RWPE1 (cell line): ENCODE results near the gene RAB1B.
"Not testable (repeated sequence)": the region's sequence is repeated elsewhere in the genome, so short reads cannot be mapped to it uniquely, and the experiment has no call there.

Experiments used
- CTCF ChIA-PET: fragments of 350-600 bp; sonication (Branson Sonifier 250); formaldehyde crosslinking; extraction: SDS; loops from one replicate; lab custom pipeline; 2021; lab: Yijun Ruan, JAX
- POLR2A ChIA-PET: fragments of 400-600 bp; formaldehyde crosslinking; extraction: SDS; loops from one replicate; lab custom pipeline; 2020; ENCODE audit warnings: antibody characterized with exemption; ENCODE audit not compliant: low non-redundant PET; lab: Yijun Ruan, JAX
- DNase-seq: peaks from one replicate; pipeline ENCODE4 v3.0.0; 2012; ENCODE audit warnings: low spot score
- H3K27ac ChIP-seq: fragments of 450-650 bp; 2 replicates; pipeline ENCODE4 v1.5.1; 2017
- CTCF ChIP-seq: fragments of 450-650 bp; conservative IDR thresholded peaks from 2 replicates; pipeline ENCODE4 v1.5.1; 2017; ENCODE audit warnings: low read depth, mild to moderate bottlenecking

Gene RAB1B

GRCh38 chr11:66242095-66242765, 26.2 kb upstream of the RAB1B start:
- CTCF ChIA-PET = interaction anchor here (0.5 to 0.8 kb wide), 2 partner anchors 16 to 224 kb away, joined by 3 to 4 read pairs; no protein-coding TSS in a partner anchor
- H3K27ac ChIP-seq = peak overlapping the region; percentile 8; the same call in 1 of the 2 replicates
- no peak for DNase-seq
- POLR2A ChIA-PET = no interaction called here
- TF ChIP-seq CTCF = no peak

GRCh38 chr11:66243782-66244535, 24.5 kb upstream of the RAB1B start:
- H3K27ac ChIP-seq = 0 out of 2 replicates have a peak overlapping the region, but pooled peaks have one; percentile 5
- TF ChIP-seq CTCF = no peak
- DNase-seq = no peak
- ChIA-PET CTCF (interaction anchor here (1.0 kb wide), 1 partner anchor 22 kb away, joined by 7 read pairs; no protein-coding TSS in a partner anchor), POLR2A (no interaction called here)

- TF ChIP-seq CTCF = no peak
- no peak for DNase-seq
- ChIA-PET POLR2A (no interaction called here), CTCF (interaction anchor here (0.6 kb wide), 1 partner anchor 931 kb away, joined by 3 read pairs; no protein-coding TSS in a partner anchor)
- H3K27ac ChIP-seq = no peak overlapping the region
Measured at GRCh38 chr11:66247295-66247694, 21.1 kb upstream of the RAB1B start.

GRCh38 chr11:66247801-66248200, 20.6 kb upstream of the RAB1B start:
- no peak overlapping the region for H3K27ac ChIP-seq
- ChIA-PET CTCF (no interaction called here), POLR2A (no interaction called here)
- no peak for DNase-seq
- TF ChIP-seq CTCF = no peak

GRCh38 chr11:66248903-66249302, 19.5 kb upstream of the RAB1B start:
- POLR2A ChIA-PET = interaction anchor here (0.6 kb wide), 1 partner anchor 40 kb away, joined by 3 read pairs; the partner anchor contains the start of gene YIF1A
- no peak for TF ChIP-seq CTCF

GRCh38 chr11:66251809-66252208, 16.6 kb upstream of the RAB1B start:
- H3K27ac ChIP-seq = no peak overlapping the region
- DNase-seq = no peak
- TF ChIP-seq CTCF = no peak
- ChIA-PET CTCF (no interaction called here), POLR2A (no interaction called here)

More at GRCh38 chr11:66248903-66249302, 19.5 kb upstream of the RAB1B start:
- CTCF ChIA-PET = no interaction called here
- no peak for DNase-seq
- no peak overlapping the region for H3K27ac ChIP-seq

- POLR2A ChIA-PET, H3K27ac ChIP-seq, DNase-seq: not testable (repeated sequence)
- CTCF ChIA-PET = interaction anchor here (0.6 kb wide), 1 partner anchor 18 kb away, joined by 5 read pairs; no protein-coding TSS in a partner anchor
Measured at GRCh38 chr11:66253081-66253480, 15.4 kb upstream of the RAB1B start.
